Coronary artery (tissue), 2 donors: ENCODE measurements around the gene ST6GALNAC6.
A peak's percentile ranks its signal among the peaks of the same experiment; 100 is the strongest.

Experiments used
- DNase-seq: peaks from one replicate; pipeline ENCODE4 v3.0.0-alpha.2; 2017; ENCODE audit warnings: low spot score
- H3K27ac ChIP-seq, 2 donors: fragments of 200-600 bp; sonication (generic); one replicate each; pipeline ENCODE4 v1.5.1; 2016 to 2019
- H3K4me3 ChIP-seq: fragments of 200-600 bp; sonication (generic); 2 replicates; pipeline ENCODE4 v1.5.1; 2016; ENCODE audit warnings: mild to moderate bottlenecking, moderate library complexity
- TF ChIP-seq, protein P1 (sequence below): fragments of 200-600 bp; sonication (generic); IDR thresholded peaks from one replicate; pipeline ENCODE4 v1.5.1; 2019; ENCODE audit warnings: antibody characterized with exemption

ST6GALNAC6 gene

GRCh38 chr9:127903557-127904475 is 4.4 kb upstream of the ST6GALNAC6 start:
- peak; percentile 89 for DNase-seq
- peak overlapping the region; percentile 34 for H3K4me3 ChIP-seq
- TF ChIP-seq, protein P1, sequence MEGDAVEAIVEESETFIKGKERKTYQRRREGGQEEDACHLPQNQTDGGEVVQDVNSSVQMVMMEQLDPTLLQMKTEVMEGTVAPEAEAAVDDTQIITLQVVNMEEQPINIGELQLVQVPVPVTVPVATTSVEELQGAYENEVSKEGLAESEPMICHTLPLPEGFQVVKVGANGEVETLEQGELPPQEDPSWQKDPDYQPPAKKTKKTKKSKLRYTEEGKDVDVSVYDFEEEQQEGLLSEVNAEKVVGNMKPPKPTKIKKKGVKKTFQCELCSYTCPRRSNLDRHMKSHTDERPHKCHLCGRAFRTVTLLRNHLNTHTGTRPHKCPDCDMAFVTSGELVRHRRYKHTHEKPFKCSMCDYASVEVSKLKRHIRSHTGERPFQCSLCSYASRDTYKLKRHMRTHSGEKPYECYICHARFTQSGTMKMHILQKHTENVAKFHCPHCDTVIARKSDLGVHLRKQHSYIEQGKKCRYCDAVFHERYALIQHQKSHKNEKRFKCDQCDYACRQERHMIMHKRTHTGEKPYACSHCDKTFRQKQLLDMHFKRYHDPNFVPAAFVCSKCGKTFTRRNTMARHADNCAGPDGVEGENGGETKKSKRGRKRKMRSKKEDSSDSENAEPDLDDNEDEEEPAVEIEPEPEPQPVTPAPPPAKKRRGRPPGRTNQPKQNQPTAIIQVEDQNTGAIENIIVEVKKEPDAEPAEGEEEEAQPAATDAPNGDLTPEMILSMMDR: no peak

GRCh38 chr9:127898433-127899127 is 823 bp downstream of the ST6GALNAC6 start:
- DNase-seq: peak; percentile 83
- Histone ChIP-seq H3K4me3 (peak overlapping the region; percentile 96), H3K27ac (peak overlapping the region; percentile 93 to 99)
- TF ChIP-seq, protein P1: no peak

More at GRCh38 chr9:127903557-127904475, 4.4 kb upstream of the ST6GALNAC6 start:
- peak overlapping the region; percentile 72 to 95 for H3K27ac ChIP-seq

DNA sequence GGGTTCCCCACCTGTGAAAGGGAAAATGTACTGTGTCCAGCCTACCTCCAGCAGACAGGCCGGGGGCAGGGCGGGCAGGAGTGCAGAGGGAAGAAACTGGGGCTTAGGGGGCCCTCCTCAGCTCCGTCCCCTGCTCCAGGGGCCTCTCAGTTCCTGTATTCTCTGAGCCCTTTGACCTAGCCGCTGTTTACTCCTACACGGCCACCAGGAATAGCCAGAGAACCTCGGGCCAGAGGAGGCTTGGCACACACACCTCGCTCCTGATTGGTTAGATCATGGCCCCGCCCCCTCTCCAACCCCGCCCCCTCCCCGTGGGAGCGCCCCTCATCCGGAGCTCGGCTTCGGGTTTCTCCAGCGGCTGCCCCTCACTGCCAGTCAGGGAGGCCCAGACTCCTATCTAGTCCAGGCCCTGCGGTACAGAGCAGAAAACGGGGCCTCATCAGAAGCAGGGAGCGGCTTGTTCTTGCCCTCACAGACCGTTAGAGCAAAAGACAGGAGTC is 2.2 kb downstream of the ST6GALNAC6 start:
- DNase-seq: peak; percentile 94
- H3K27ac ChIP-seq: peak overlapping the region; percentile 93 to 99
- TF ChIP-seq, protein P1: no peak
- H3K4me3 ChIP-seq: peak overlapping the region; percentile 96

GRCh38 chr9:127896395-127897192 is 2.8 kb downstream of the ST6GALNAC6 start:
- DNase-seq: peak; percentile 77
- H3K4me3 ChIP-seq: peak overlapping the region; percentile 96
- TF ChIP-seq, protein P1: no peak
- H3K27ac ChIP-seq: peak overlapping the region; percentile 93 to 99

- peak overlapping the region in 1 of 2 donors; percentile 7 for H3K27ac ChIP-seq
- TF ChIP-seq, protein P1: no peak
- DNase-seq: no peak
- no peak overlapping the region for H3K4me3 ChIP-seq
These were observed 3.6 kb downstream of the ST6GALNAC6 start for GRCh38 chr9:127895811-127896210.

- TF ChIP-seq, protein P1: no peak
- H3K27ac ChIP-seq: no peak overlapping the region
- H3K4me3 ChIP-seq: no peak overlapping the region
- no peak for DNase-seq
These were observed 6.0 kb downstream of the ST6GALNAC6 start for GRCh38 chr9:127893392-127893791.
